K562 (cell line): ENCODE data around the gene APOL2. TPM values are rescaled to one million over a fixed set of nuclear protein-coding genes. Genes with fewer than 3 reads are reported as not detected.
A peak's percentile ranks its signal among the peaks of the same experiment; 100 is the strongest.

Source experiments
- ATAC-seq: fragments of 200-7000 bp; cut with Tn5 transposase; 3 replicates; pipeline ENCODE4 v1.9.1; 2020; ENCODE audit warnings: moderate library complexity
- BruUV-seq: library from RNA; stranded (reverse); fragments of 400-500 nt; replicated peaks from 2 replicates; lab custom pipeline; 2021; lab: Mats Ljungman, UMichigan
- CTCF ChIA-PET: fragments of 300-600 bp; formaldehyde crosslinking; extraction: SDS; loops from one replicate; lab custom pipeline; 2021; ENCODE audit warnings: low intra/inter-chr PET ratio; lab: Yijun Ruan, JAX
- POLR2A ChIA-PET: fragments of 300-600, 350-650 bp; sonication (Branson Sonifier 250); formaldehyde crosslinking; extraction: SDS; loops from one replicate; lab custom pipeline; 2021; ENCODE audit warnings: antibody characterized with exemption, inconsistent platforms; lab: Yijun Ruan, JAX
- DNase-seq, 4 experiments: peaks; one replicate each; pipeline versions ENCODE4 v3.0.0 to v3.0.0-alpha.2; 2011 to 2018; ENCODE audit warnings: low spot score in 3 of 4, mixed read lengths in 3 of 4; ENCODE audit errors: extremely low read depth in 1 of 4
- FAIRE-seq: peaks from 2 replicates; lab custom pipeline; 2011; peaks lifted over from hg19 to GRCh38; lab: Jason Lieb, UNC
- H2AFZ ChIP-seq: 2 replicates; pipeline ENCODE4 v1.6.0; 2011; ENCODE audit warnings: low read depth, low read length, control low read depth, inconsistent platforms
- H3K27ac ChIP-seq: fragments of 200-600 bp; 3 replicates; pipeline ENCODE4 v1.8.0; 2011; ENCODE audit warnings: low read depth, mild to moderate bottlenecking, control low read depth, inconsistent platforms, low read length, moderate library complexity, mixed read lengths; ENCODE audit errors: extremely low read depth
- H3K27me3 ChIP-seq, 2 experiments: fragments of 300-600 bp in 1 of 2; 2 replicates in 1 of 2; 3 replicates in 1 of 2; pipeline versions ENCODE4 v1.6.0 to v1.8.0; 2011; ENCODE audit warnings: inconsistent platforms in 2 of 2, low read length in 2 of 2, mild to moderate bottlenecking in 1 of 2, mixed read lengths in 1 of 2, moderate library complexity in 1 of 2; ENCODE audit not compliant: control insufficient read depth in 2 of 2, insufficient read depth in 2 of 2
- H3K36me3 ChIP-seq: fragments of 300-600 bp; 3 replicates; pipeline ENCODE4 v1.8.0; 2011; ENCODE audit warnings: mild to moderate bottlenecking, low read length, inconsistent platforms; ENCODE audit not compliant: control insufficient read depth, insufficient read depth
- H3K4me1 ChIP-seq, 2 experiments: fragments of 200-600 bp in 1 of 2; replicated peaks in 1 of 2; 2 replicates in 1 of 2; 3 replicates in 1 of 2; pipeline versions ENCODE4 v1.5.1 to v1.8.0; 2011; ENCODE audit warnings: inconsistent platforms in 2 of 2, low read length in 2 of 2, mild to moderate bottlenecking in 1 of 2, mixed read lengths in 1 of 2, moderate library complexity in 1 of 2; ENCODE audit not compliant: control insufficient read depth in 2 of 2, insufficient read depth in 2 of 2
- H3K4me2 ChIP-seq: 2 replicates; pipeline ENCODE4 v1.6.1; 2011; ENCODE audit warnings: low read length, control low read depth, inconsistent platforms, mixed read lengths; ENCODE audit not compliant: insufficient read depth
- H3K4me3 ChIP-seq: fragments of 200-600 bp; sonication (generic), shearing (Covaris generic); 2 replicates; pipeline ENCODE4 v1.5.1; 2016; ENCODE audit warnings: control low read depth, inconsistent platforms
- H3K79me2 ChIP-seq: fragments of 200-600 bp; 3 replicates; pipeline ENCODE4 v1.8.0; 2011; ENCODE audit warnings: low read length, inconsistent platforms; ENCODE audit not compliant: control insufficient read depth, insufficient read depth
- H3K9ac ChIP-seq, 2 experiments: 2 replicates each; pipeline versions ENCODE4 v1.6.0 to v1.6.1; 2011; ENCODE audit warnings: low read depth in 2 of 2, low read length in 2 of 2, control low read depth in 1 of 2, inconsistent platforms in 1 of 2, mild to moderate bottlenecking in 1 of 2, mixed read lengths in 1 of 2; ENCODE audit not compliant: insufficient read depth in 1 of 2
- H3K9me1 ChIP-seq: one replicate; pipeline ENCODE4 v1.6.0; 2011; ENCODE audit warnings: inconsistent platforms, mild to moderate bottlenecking, low read length, moderate library complexity; ENCODE audit not compliant: control insufficient read depth, insufficient read depth
- H3K9me3 ChIP-seq: replicated peaks from 2 replicates; pipeline ENCODE4 v1.5.1; 2011; ENCODE audit warnings: low read depth, low read length, inconsistent platforms; ENCODE audit not compliant: control insufficient read depth, insufficient read depth
- H4K20me1 ChIP-seq: replicated peaks from 2 replicates; pipeline ENCODE4 v1.6.1; 2011; ENCODE audit warnings: low read length, inconsistent platforms, mixed read lengths; ENCODE audit not compliant: control insufficient read depth, insufficient read depth
- ATF4 ChIP-seq: fragments of 450-650 bp; formaldehyde crosslinking; IDR thresholded peaks from 2 replicates; pipeline ENCODE4 v1.4.0; 2022; ENCODE audit warnings: mild to moderate bottlenecking, moderate library complexity
- BACH1 ChIP-seq: fragments of 200-800 bp; sonication (Bioruptor generic); IDR thresholded peaks from 2 replicates; pipeline ENCODE4 v1.6.1; 2016; ENCODE audit warnings: missing genetic modification characterization, missing compliant biosample characterization
- EGR1 ChIP-seq: fragments of 450-650 bp; conservative IDR thresholded peaks from 2 replicates; pipeline ENCODE4 v1.6.1; 2017; ENCODE audit warnings: mild to moderate bottlenecking
- GATA2 ChIP-seq: sonication (generic); formaldehyde crosslinking; IDR thresholded peaks from 2 replicates; pipeline ENCODE4 v1.4.0; 2020; ENCODE audit warnings: mild to moderate bottlenecking, missing genetic modification reagents
- GTF2E2 ChIP-seq: fragments of 200-800 bp; sonication (Bioruptor generic); IDR thresholded peaks from 2 replicates; pipeline ENCODE4 v1.6.1; 2016; ENCODE audit warnings: missing genetic modification characterization, missing compliant biosample characterization
- HNRNPK ChIP-seq: fragments of 200-400 bp; formaldehyde crosslinking; IDR thresholded peaks from one replicate; pipeline ENCODE4 v1.6.1; 2018; ENCODE audit warnings: mild to moderate bottlenecking, low read depth, low read length; ENCODE audit not compliant: poor library complexity, severe bottlenecking
- HNRNPUL1 ChIP-seq: fragments of 200-400 bp; formaldehyde crosslinking; IDR thresholded peaks from 2 replicates; pipeline ENCODE4 v1.6.1; 2017; ENCODE audit warnings: low read length
- LCOR ChIP-seq: sonication (generic); formaldehyde crosslinking; IDR thresholded peaks from 2 replicates; pipeline ENCODE4 v1.8.0; 2022; ENCODE audit warnings: mild to moderate bottlenecking, missing genetic modification reagents
- NBN ChIP-seq: fragments of 450-650 bp; IDR thresholded peaks from 2 replicates; pipeline ENCODE4 v1.6.1; 2016; ENCODE audit warnings: low read depth, mild to moderate bottlenecking
- RHOXF2B ChIP-seq: fragments of 250-450 bp; sonication (Bioruptor Pico); conservative IDR thresholded peaks from 2 replicates; pipeline ENCODE4 v1.5.1; 2021
- SIX5 ChIP-seq, 2 experiments: IDR thresholded peaks; 2 replicates each; pipeline ENCODE4 v1.6.1; 2011; ENCODE audit warnings: low read length in 2 of 2, borderline replicate concordance in 1 of 2, low read depth in 1 of 2, mild to moderate bottlenecking in 1 of 2, moderate library complexity in 1 of 2; ENCODE audit not compliant: insufficient read depth in 1 of 2
- SPI1 ChIP-seq: IDR thresholded peaks from 2 replicates; pipeline ENCODE4 v1.6.1; 2011; ENCODE audit warnings: low read depth, low read length, control low read depth, borderline replicate concordance
- SREBF2 ChIP-seq: sonication (generic); formaldehyde crosslinking; IDR thresholded peaks from 2 replicates; pipeline ENCODE4 v1.4.0; 2020; ENCODE audit warnings: mild to moderate bottlenecking, missing genetic modification reagents
- TOE1 ChIP-seq, 2 experiments: fragments of 450-650 bp in 1 of 2; sonication (generic) in 1 of 2; formaldehyde crosslinking in 1 of 2; IDR thresholded peaks; 2 replicates each; pipeline versions ENCODE4 v1.7.1 to v1.8.0; 2016 to 2022; ENCODE audit warnings: borderline replicate concordance in 2 of 2, mild to moderate bottlenecking in 2 of 2, antibody characterized with exemption in 1 of 2, inconsistent platforms in 1 of 2, low read depth in 1 of 2, missing genetic modification reagents in 1 of 2, moderate library complexity in 1 of 2
- YBX1 ChIP-seq: fragments of 450-650 bp; IDR thresholded peaks from 2 replicates; pipeline ENCODE4 v1.7.1; 2016; ENCODE audit warnings: mild to moderate bottlenecking
- ZKSCAN1 ChIP-seq: fragments of 150-350 bp; IDR thresholded peaks from 2 replicates; pipeline ENCODE4 v1.6.1; 2016; ENCODE audit warnings: low read depth, low read length
- ZNF263 ChIP-seq: sonication (generic); formaldehyde crosslinking; IDR thresholded peaks from 2 replicates; pipeline ENCODE4 v1.8.0; 2022; ENCODE audit warnings: mild to moderate bottlenecking, missing genetic modification reagents, borderline replicate concordance
- ZNF324 ChIP-seq: fragments of 250-450 bp; sonication (Bioruptor Pico); IDR thresholded peaks from 2 replicates; pipeline ENCODE4 v1.4.0; 2020; ENCODE audit warnings: mild to moderate bottlenecking
- ZNF41 ChIP-seq: fragments of 250-450 bp; sonication (Bioruptor Pico); conservative IDR thresholded peaks from 2 replicates; pipeline ENCODE4 v1.4.0; 2020; ENCODE audit warnings: mild to moderate bottlenecking
- ZNF584 ChIP-seq: fragments of 200-800 bp; sonication (Bioruptor generic); IDR thresholded peaks from 2 replicates; pipeline ENCODE4 v1.6.1; 2016; ENCODE audit warnings: low read depth, mild to moderate bottlenecking, missing genetic modification characterization, missing compliant biosample characterization
- WGBS: fragments of 100-300 bp; shearing (Covaris generic); methylation state at CpG from one replicate; pipeline ENCODE4 v1.1.6; 2016; ENCODE audit warnings: low coverage, mixed read lengths; ENCODE audit not compliant: insufficient coverage; ENCODE audit errors: missing lambda C conversion rate; 5-methylcytosine and 5-hydroxymethylcytosine counted together
- in situ Hi-C: fragments of 300-500 bp; cut with MboI; formaldehyde crosslinking; loops from 4 replicates; pipeline ENCODE4 v1.15.0; 2018; ENCODE audit warnings: inconsistent platforms, mixed read lengths
- intact Hi-C: fragments of 100-400 bp; cut with micrococcal nuclease; formaldehyde crosslinking; loops from 2 replicates; pipeline ENCODE4 v1.14.2; 2022
- polyA plus RNA-seq, 8 experiments: library from polyadenylated mRNA; depleted of rRNA in 4 of 8; stranded (reverse) in 5 of 8; unstranded in 3 of 8; fragments of >200 nt; fragmentation: Nextera tagmentation in 2 of 8; fragmentation: Illumina TruSeq in 1 of 8; extraction: Ambion mirVana in 2 of 8; extraction: Trizol in 1 of 8; gene quantifications; 2 replicates each; pipeline versions ENCODE4 v1.2.1 to v1.2.3, GENCODE V29; 2011 to 2014; ENCODE audit warnings: inconsistent platforms in 1 of 8, missing spikeins in 1 of 8
- total RNA-seq, 7 experiments: library from RNA; depleted of rRNA in 6 of 7; stranded (reverse); fragments of >200 nt in 6 of 7; fragmentation: Illumina TruSeq in 2 of 7; extraction: Trizol in 2 of 7; gene quantifications; 2 replicates each; pipeline versions ENCODE4 v1.2.1 to v1.2.3, GENCODE V29; 2011 to 2021; ENCODE audit warnings: low replicate concordance in 1 of 7

APOL2 gene
- total and polyA plus RNA-seq, 9 of the 15 experiments (the other 6 are each of a cell fraction or from before 2014, with no cell fraction given), result 2.7 to 10.6 (median 8.9) TPM

DNA sequence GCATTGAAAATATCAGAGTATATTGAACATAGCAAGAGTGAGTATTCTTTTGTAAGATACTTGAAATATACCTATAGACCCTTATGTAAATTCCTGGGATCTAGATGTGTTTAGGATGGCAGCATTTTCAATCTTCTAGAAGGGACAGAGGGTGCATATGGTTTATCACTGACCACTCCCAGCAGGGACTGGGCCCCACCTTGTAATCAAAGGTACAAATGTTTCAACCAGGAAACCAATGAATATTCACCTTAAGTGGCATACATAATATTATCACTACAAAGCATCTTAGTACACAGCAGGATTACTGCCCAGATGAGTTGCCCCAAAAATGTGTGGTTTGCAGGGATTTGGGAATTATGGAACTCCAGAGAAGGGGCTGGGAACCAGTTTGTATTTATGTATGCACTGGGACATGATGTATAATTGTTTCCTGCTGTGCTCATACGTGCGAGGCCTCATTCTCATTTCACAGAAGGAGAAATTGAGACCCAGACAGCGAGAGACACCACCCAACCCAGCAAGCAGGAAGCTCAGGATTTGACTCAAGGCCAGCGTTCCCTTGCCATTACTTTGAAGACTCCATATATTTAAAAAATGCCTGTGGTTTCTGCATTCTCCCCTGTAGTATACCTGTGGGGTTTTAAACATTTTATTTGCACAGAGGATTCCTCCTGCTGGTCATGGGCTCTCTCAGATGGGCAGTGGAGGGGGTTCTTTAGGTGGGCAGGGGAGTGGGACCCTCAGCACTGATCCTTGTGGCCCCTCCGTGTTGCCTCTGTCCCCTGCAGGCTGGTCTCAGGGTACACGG is 42.9 kb downstream of the APOL2 start:
- in situ Hi-C loops, result no loop called here
- Histone ChIP-seq H3K36me3 (peaks cover 28% of the 10 kb centered on the region; the same call in 1 of the 3 replicates), H2AFZ (peak overlapping the region; percentile 22; the same call in 1 of the 2 replicates), H3K4me3 (no peak overlapping the region), H4K20me1 (no peaks in the 10 kb centered on the region), H3K9me1 (no peaks in the 10 kb centered on the region), H3K4me1 (peaks cover 30 to 33% of the 10 kb centered on the region in 2 experiments; a peak in 4 of 5 replicates), H3K27ac (no peak overlapping the region), H3K27me3 (no peaks in the 10 kb centered on the region), H3K79me2 (peaks cover 13% of the 10 kb centered on the region), H3K4me2 (no peak overlapping the region), H3K9ac (peak overlapping the region in 1 of 2 experiments; percentile 65; a peak in 1 of 4 replicates), H3K9me3 (no peaks in the 10 kb centered on the region)
- ChIA-PET CTCF (interaction anchor here (0.6 kb wide), 1 partner anchor 728 kb away, joined by 3 read pairs; no protein-coding TSS in a partner anchor), POLR2A (interaction anchor here (0.6 kb wide), 1 partner anchor 24 kb away, joined by 4 read pairs; no protein-coding TSS in a partner anchor)
- WGBS, result 42% methylated on average over 6 of the region's 6 CpGs
- no peak for FAIRE-seq
- no TSS peak for BruUV-seq
- no peak for ATAC-seq
- no peak for TF ChIP-seq ZNF584 (CRISPR knock-in tag)
- no peak for TF ChIP-seq EGR1
- TF ChIP-seq HNRNPUL1, result no peak
- TF ChIP-seq SREBF2 (CRISPR knock-in tag), result no peak
- no peak for TF ChIP-seq LCOR (CRISPR knock-in tag)
- TF ChIP-seq ZNF263, result no peak
- TF ChIP-seq ZNF41 (CRISPR knock-in tag), result no peak
- no peak for TF ChIP-seq SPI1
- no peak for TF ChIP-seq SIX5 (IDR thresholded peaks at IDR 0.05; ENCODE audit: borderline replicate concordance in 1 of 2, insufficient read depth in 1 of 2, low read depth in 1 of 2, low read length in 2 of 2)
- TF ChIP-seq RHOXF2B (CRISPR knock-in tag), result no peak
- TF ChIP-seq TOE1 (IDR thresholded peaks at IDR 0.05; ENCODE audit: borderline replicate concordance), result no peak
- no peak for TF ChIP-seq TOE1 (CRISPR knock-in tag; IDR thresholded peaks at IDR 0.05; ENCODE audit: borderline replicate concordance, low read depth)
- no peak for TF ChIP-seq YBX1
- no peak for TF ChIP-seq NBN
- no peak for TF ChIP-seq HNRNPK
- no peak for TF ChIP-seq ZNF324 (CRISPR knock-in tag)
- TF ChIP-seq GATA2 (CRISPR knock-in tag), result no peak
- TF ChIP-seq ZKSCAN1, result no peak
- no peak for TF ChIP-seq BACH1
- no peak for TF ChIP-seq ATF4 (CRISPR knock-in tag)
- no peak for TF ChIP-seq GTF2E2
- DNase-seq, result no peak
- intact Hi-C loops, result loop anchor here (1.0 kb wide), 1 partner anchor 25 kb away; no protein-coding TSS in a partner anchor
